ENCODE data around the gene JPT2. TPM values are rescaled to one million over a fixed set of nuclear protein-coding genes. Genes with fewer than 3 reads are reported as not detected.

The JPT2 gene
- total and polyA plus RNA-seq, 10 of the 15 experiments (the other 5 are each of a cell fraction or from before 2014, with no cell fraction given), result 11.7 to 78.4 (median 48.4) TPM

- TF ChIP-seq CTCF (IDR thresholded peaks at IDR 0.05 in 2 of 3, conservative IDR thresholded peaks at IDR 0.05 in 1 of 3; ENCODE audit: control insufficient read depth in 2 of 3, extremely low read depth in 1 of 3, insufficient read depth in 1 of 3, low read depth in 3 of 3, low read length in 3 of 3) (peak; percentile 66 to 99 (median 90); a peak in 4 of 6 replicates), MAX (IDR thresholded peaks at IDR 0.05; ENCODE audit: low read depth, low read length) (no peak), ZNF24 (IDR thresholded peaks at IDR 0.05) (0 out of 2 replicates have a peak, but pooled peaks have one; percentile 31), POLR2AphosphoS5 (IDR thresholded peaks at IDR 0.05; ENCODE audit: low read length) (peak; percentile 92), PML (IDR thresholded peaks at IDR 0.05; ENCODE audit: low read length) (peak; percentile 92), BHLHE40 (IDR thresholded peaks at IDR 0.05; ENCODE audit: borderline replicate concordance in 1 of 2, low read depth in 2 of 2, low read length in 1 of 2) (peak; percentile 75 to 80; a peak in 3 of 4 replicates), NFIC (IDR thresholded peaks at IDR 0.05; ENCODE audit: low read depth, low read length) (no peak), POU2F2 (IDR thresholded peaks at IDR 0.05; ENCODE audit: borderline replicate concordance, low read depth, low read length) (peak; percentile 77), BCL11A (IDR thresholded peaks at IDR 0.05; ENCODE audit: low read depth, low read length) (0 out of 2 replicates have a peak, but pooled peaks have one; percentile 0), ETV6 (conservative IDR thresholded peaks at IDR 0.05 in 1 of 2, IDR thresholded peaks at IDR 0.05 in 1 of 2; ENCODE audit: borderline replicate concordance in 1 of 2, low read depth in 1 of 2) (peak; percentile 13 to 46; a peak in 1 of 4 replicates), SIX5 (IDR thresholded peaks at IDR 0.05; ENCODE audit: low read depth, low read length, severe bottlenecking) (peak; percentile 29), POLR2A (IDR thresholded peaks at IDR 0.05; ENCODE audit: low read depth, low read length) (peak; percentile 96), CHD4 (IDR thresholded peaks at IDR 0.05) (no peak), NR2F1 (conservative IDR thresholded peaks at IDR 0.05) (peak; percentile 80), BCLAF1 (IDR thresholded peaks at IDR 0.05) (no peak), NKRF (conservative IDR thresholded peaks at IDR 0.05) (peak; percentile 88), TCF3 (IDR thresholded peaks at IDR 0.05; ENCODE audit: borderline replicate concordance, insufficient read depth, low read depth, low read length) (peak; percentile 68; the same call in 1 of the 2 replicates), DPF2 (IDR thresholded peaks at IDR 0.05) (peak; percentile 99), KLF5 (IDR thresholded peaks at IDR 0.05; ENCODE audit: partially characterized antibody) (peak; percentile 43), PAX5 (IDR thresholded peaks at IDR 0.05; ENCODE audit: borderline replicate concordance, low read depth, low read length) (peak; percentile 45; the same call in 1 of the 2 replicates), MEF2A (IDR thresholded peaks at IDR 0.05; ENCODE audit: insufficient read depth, low read depth, low read length) (0 out of 2 replicates have a peak, but pooled peaks have one; percentile 43), ZNF217 (IDR thresholded peaks at IDR 0.05) (peak; percentile 80; the same call in 1 of the 2 replicates), STAT3 (IDR thresholded peaks at IDR 0.05; ENCODE audit: low read depth, low read length) (no peak), IKZF2 (IDR thresholded peaks at IDR 0.05) (peak in 1 of 2 experiments; percentile 68; a peak in 2 of 4 replicates)
Measured at GRCh38 chr16:1705688-1706385, 27.8 kb downstream of the JPT2 start, which contains the start of gene MAPK8IP3 (continued).
